ENCODE data around the gene CD99L2. TPM values are rescaled to one million over a fixed set of nuclear protein-coding genes. Genes with fewer than 3 reads are reported as not detected.

Gene CD99L2, protein sequence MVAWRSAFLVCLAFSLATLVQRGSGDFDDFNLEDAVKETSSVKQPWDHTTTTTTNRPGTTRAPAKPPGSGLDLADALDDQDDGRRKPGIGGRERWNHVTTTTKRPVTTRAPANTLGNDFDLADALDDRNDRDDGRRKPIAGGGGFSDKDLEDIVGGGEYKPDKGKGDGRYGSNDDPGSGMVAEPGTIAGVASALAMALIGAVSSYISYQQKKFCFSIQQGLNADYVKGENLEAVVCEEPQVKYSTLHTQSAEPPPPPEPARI
- 51.2 to 56.4 TPM (median 55.5 TPM) in 5 replicates for total RNA-seq (2022; extraction: Qiagen RNA extraction)

DNA sequence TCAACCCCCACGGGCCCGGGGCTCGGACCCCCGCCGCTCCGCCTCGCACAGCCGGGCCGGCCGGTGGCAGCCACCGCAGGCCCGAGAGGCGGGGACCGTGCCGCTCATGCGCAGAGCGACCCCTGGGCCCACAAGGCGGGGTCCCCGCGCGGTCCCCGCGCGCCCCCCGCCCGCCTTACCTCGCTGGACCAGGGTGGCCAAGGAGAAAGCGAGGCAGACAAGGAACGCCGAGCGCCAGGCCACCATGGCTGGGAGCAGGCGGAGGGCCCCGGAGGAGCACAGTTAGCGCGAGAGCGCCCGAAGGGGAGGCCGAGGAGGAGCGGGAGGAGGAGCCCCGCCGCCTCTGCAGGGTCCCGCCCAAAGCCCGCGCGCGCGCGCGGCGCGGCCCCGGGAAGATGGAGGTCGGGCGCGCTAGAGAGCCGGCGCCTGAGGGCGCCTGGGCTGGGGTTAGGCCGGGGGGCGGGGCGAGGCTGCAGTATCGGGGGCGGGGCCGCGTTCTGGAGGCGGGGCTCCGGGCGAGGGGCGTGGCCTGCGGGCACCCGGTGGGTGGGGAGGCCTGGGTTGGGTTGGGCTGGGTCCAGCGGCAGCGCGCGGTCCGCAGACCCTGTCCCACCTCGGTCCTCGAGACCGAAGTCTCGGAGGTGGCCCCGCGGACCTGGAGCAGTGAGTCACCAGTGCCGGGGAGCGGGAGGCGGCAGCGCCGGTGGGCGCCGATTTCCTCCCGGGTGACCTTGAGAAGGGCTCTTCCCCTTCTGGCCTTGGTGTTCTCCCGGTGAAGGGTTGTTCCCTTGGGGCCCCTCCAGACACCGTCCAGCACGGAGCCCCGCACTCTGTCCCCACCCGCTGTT lies at the start of gene CD99L2:
TSS of gene CD99L2 (minus strand) at position 326 of the 848 bp plus-strand sequence. CDS start at position 246, 80 bp downstream.

Other genes starting within 250 kb of the CD99L2 start
- gene MTMR1, start 205.3 kb downstream of the CD99L2 start, total RNA-seq (2022; extraction: Qiagen RNA extraction): 13.1 to 16.9 TPM (median 15.4 TPM) in 5 replicates
- 126 to 228 TPM (median 143 TPM) in 5 replicates for gene HMGB3, start 84.7 kb upstream of the CD99L2 start, total RNA-seq (2022; extraction: Qiagen RNA extraction)

All from A549 treated with Mapracorat at 1 μM for 4 hours (cell line).